DMS153 treated with DMSO at 0.1 percent for 48 hours (cell line): ENCODE results near the gene ADCY1.
"Not testable (repeated sequence)": the region's sequence is repeated elsewhere in the genome, so short reads cannot be mapped to it uniquely, and the experiment has no call there.

ENCODE experiments used
- DNase-seq: peaks from one replicate; lab custom pipeline; 2025; ENCODE audit not compliant: unreplicated experiment; lab: John Stamatoyannopoulos, UW

The ADCY1 gene

DNA sequence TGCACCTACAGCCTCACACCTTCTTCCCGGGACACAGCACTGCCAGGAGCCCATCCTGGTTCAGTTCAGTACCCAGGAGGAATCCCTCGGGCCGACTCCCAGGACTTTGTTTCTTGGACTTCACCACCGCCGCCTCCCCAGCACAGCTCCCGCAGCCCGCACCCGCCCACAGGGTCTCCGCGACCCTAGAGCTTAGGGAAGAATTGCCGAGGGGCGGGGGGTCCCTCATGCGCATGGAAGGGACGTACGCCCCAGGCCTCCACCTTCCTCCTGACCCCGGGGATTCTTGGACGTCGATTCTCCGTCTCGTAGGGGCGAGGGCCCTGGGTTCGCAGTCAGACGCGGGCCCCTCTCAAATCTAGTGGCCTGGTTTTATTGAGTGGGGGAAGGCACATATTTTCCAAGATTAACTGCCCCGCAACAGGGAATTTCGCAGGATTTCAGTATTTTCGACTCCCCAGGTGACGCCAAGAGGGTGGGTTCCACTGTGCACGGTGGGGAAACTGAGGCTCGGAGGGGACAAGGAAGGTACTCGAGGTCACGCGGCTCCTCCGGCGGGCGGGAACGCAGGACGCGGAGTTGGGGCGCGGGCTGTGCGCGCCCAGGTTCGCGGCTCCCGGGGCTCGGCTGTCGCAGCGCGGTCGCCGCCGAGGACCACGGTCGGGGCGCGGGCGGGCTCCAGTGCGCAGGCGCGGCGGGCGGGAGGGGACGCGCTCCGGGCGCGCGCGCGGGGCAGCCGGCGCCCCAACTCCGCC, at the start of gene ADCY1:
Gene ADCY1, plus strand, starts transcription at position 708 of the 755 bp plus-strand sequence. CDS start 176 bp downstream, outside the sequence.
- DNase-seq: no peak

DNA sequence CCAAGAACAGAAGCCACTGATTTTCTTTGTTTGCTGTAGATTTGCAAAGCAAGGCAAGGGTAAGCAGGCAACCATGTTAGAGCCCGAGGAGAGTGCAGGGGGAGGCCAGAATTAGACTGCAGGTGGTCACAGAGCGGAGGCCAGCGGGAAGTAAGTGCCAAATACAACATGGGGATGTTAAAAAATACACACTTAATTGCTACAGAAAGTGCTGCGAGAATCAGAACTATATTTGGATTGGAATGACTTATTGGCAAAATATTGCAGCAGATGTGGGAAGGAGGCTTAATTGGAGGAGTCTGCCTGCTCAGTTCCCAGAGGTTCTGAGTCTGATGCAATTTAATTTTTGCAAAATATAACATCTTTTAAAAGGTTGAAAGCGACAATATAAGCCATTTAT, 49.7 kb upstream of the ADCY1 start:
- DNase-seq: no peak

DNA sequence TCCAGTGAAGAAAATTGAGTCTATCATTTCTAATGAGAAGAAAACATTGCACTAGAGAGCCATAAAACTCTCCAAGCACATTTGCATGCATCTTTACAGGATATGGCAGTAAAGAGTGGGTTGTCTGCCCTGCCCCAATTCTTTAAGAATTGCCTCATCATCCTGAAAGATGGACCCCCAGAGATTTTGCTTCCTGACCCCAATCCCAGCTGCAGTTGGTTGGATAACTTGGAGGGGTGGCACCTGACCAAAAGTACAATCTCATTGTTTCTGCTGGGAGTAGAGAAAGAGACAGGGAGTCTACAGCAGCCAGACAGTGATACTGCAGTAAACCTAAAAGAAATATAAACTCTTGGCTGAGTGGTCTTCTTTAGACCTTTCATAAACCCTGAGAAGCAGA, 49.1 kb upstream of the ADCY1 start:
- no peak for DNase-seq

DNA sequence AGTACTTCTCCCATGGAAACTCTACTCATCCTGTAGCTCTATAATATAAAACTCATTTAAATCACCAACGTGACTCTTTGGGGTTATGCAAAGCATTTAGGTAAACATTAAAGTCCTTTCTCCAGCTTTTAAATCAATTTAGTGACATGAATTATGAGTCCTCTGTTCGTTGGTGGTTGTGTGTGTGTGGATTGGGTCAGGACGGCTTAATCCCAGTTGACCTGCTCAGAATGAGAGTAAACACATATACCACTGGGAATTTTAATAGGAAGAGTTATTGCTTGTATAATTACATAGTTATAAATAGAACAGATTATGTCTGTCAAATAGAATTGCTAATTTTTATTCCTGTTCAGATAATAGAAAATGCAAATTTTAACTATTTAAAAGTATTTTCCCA, 30.7 kb upstream of the ADCY1 start:
- no peak for DNase-seq

DNA sequence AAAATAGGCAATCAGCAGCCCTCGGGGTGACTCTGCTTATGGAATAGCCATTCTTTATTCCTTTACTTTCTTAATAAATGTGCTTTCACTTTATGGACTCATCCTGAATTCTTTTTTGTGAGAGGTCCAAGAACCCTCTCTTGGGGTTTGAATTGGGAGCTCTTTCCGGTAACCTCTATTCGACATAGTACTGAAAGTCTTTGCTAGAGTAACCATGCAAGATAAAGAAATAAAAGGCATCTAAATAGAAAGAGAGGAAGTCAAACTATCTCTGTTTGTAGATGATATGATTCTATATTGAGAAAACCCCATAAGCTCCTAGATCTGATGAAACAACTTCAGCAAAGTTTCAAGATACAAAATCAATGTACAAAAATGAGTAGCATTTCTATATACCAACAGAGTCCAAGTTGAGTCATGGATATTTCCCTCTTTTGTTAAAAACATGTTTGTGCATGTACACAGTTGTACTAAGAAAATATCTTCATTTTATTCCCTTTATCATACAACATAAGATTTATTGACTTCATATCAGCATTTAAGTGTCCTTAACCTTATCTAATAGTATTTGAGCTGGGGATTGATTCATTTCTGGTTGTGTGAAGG, 29.0 kb upstream of the ADCY1 start:
- not testable (repeated sequence) for DNase-seq

DNA sequence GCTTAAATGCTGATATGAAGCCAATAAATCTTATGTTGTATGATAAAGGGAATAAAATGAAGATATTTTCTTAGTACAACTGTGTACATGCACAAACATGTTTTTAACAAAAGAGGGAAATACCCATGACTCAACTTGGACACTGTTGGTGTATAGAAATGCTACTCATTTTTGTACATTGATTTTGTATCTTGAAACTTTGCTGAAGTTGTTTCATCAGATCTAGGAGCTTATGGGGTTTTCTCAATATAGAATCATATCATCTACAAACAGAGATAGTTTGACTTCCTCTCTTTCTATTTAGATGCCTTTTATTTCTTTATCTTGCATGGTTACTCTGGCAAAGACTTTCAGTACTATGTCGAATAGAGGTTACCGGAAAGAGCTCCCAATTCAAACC, 25.3 kb upstream of the ADCY1 start:
- DNase-seq: not testable (repeated sequence)

DNA sequence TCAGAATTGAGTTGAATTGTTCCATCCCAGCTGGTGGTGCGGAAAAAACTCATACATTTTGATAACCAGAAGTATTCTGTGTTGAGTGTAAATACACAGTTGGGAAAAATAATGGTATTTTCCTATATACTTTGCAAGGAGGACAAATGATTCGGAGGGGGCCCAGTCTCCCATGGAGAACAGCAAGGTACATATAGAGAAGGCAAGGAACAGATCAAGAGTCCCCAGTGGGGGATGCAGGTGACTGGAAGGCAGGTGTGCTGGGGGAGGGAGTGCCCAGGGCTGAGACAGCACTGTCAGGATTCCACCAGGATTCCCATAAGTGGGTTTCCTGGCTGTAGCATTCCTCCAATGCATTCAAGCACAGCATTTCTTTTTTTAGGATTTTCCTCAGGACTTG, 10.8 kb upstream of the ADCY1 start:
- DNase-seq: no peak

DNA sequence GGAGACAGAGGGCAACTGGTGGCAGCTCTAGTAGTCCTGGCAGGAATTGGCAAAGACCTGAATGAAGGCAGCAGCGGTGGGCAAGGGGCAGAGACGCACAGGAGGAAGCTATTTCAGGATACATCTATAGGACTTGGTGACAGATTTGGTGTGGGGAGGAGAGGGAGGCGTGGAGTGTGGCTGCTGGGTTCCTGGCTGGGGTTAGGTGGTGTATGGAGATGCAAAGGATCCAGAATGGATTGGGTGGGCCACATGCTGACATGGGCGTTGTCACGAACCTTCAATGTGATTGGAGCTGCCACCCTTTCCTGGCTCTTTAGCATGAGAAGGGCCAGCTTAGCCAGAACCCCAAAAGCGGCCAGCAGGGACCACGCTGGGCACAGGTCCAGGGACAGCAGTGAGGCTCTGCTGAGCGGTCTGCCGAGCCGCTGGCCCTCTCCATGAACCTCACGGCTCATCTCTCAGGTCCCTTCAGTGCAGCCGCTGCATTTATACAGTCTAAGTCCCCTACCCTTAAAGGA, 10.2 kb upstream of the ADCY1 start:
- no peak for DNase-seq

DNA sequence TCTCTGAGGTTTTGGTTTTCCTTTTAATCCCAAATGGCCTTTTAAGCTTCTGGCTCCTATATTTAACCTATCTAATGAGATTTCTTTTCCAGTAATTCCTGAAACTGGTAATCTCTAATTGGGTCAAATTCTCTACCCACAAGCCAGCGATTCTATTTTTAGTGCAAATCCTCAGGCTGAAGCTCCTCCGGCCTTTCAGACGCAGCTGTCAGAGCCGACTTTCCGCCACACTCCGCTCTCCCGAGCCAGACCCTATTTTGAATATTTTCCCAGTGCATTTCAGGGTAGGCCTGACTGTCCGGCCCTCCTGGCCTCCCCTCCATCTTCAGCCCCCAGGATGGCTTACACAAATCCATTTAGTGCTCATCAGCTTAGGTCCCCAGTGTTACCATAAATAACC, 9.7 kb upstream of the ADCY1 start:
- DNase-seq: no peak

DNA sequence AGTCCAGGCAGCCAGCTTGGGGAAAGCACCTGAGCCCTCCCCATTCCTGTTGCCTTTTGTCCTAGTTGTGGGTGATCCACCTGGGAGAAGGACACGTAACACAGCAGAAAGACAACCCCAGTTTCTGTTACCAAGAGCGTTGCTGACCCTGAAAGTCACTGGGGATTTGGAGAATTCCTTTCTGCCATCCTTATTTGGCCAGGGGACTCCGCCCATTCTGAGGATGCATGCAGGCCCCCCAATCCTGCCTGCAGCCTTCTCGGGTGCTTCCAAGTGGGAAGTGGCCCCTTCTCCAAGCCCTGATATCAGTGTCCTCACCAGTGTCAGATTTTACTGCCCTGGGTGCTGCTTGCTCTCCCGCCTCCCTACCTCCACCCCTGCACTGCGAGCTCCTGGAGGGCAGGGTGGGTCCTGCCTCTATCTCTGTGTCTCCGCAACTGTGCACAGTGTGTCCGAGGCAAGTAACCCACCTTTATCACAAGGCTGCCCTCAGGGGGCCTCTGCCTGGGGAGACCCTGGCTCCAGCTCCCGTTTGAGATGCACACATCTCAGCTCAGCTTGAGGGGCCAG, 9.2 kb upstream of the ADCY1 start:
- no peak for DNase-seq

DNA sequence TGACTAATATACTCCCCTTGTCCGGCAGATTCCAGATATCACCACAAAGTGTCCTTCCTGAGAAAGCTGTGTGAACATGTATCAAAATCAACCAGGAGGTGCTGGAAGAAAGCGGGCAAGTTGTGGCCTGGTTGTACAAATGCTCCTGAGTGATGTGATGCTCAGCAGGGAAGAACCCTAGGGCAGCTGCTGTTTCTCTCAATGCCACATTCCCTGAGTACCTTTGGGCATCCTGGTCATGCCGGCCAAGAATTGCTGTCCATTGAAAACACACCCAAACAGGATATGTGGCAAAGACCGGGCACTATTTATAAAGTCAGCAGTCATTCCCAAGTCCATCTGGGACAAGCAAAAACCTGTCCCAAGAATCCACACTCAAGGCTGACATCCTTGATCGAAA, 7.8 kb upstream of the ADCY1 start:
- no peak for DNase-seq

DNA sequence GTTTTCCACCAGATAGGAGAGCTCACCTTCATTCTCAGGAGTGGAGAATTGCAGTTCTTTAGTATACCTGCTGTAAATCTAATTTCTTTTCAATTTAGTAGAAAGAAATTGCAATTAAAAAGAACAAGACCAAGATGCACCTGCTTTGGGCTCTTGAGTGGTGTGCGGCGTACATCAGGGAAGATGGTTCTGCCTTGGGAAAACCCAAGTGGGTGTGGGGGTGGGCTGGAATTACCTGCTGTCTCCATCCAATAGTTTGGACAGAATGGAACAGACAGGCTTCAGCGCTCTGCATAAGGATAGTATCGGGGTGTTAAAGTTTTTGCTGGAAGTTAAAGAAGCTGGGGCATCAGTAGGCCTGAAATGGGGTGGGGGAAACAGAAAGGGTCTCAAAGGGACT, 7.2 kb upstream of the ADCY1 start:
- DNase-seq: no peak

DNA sequence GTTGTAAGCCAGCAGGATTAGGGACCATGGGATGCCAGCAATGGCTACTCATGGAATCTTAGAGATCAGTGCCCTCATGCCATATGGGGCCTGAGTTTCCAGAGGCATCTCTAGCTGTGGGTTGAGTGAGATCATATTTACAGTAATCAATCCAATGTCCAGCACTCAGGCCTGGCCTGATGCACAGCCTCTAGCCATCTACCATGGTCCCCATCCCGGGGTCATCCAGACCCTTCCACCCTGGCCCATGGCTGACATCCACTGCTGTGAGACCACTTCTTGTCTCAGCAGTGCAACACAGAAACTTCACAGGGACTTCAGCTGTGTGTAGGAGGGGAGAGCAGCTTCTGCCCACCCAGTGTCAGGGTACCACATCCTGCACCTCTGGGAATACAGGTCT, 6.5 kb upstream of the ADCY1 start:
- DNase-seq: no peak

DNA sequence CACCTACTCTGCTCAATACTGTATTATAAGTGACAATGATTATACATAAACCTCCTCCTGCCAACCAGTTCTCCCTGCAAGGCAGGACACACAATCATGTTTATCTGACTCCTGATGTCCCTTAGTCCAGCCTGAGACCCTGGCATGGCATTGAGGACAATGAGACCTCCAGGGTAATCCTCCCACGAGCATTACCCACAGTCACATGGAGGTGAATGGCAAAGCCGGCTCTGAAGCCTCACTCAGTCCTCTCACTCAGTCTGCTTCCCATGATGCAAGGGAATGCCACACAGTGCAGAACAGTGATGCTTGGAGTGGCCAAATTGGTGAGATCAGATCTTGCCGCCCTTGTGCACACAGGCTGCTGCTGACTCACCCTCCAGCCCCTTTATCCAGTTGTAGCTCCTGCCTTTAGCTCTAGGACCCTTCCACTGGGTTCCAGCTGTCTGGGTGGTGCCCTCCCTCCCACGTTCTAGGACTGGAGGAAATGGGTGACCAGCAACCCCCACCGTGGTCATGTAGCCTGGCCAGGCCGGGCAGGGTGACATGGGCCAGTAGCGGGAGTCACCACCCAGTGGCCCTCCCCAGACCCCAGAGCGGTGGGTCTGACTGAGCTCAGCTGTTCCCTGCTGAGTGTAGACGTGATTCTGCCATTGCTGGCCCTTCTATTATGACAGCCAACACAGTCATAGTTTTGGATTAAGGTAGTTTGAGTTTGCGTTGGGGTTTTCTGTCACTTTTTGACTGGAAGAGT, 5.5 kb upstream of the ADCY1 start:
- no peak for DNase-seq

DNA sequence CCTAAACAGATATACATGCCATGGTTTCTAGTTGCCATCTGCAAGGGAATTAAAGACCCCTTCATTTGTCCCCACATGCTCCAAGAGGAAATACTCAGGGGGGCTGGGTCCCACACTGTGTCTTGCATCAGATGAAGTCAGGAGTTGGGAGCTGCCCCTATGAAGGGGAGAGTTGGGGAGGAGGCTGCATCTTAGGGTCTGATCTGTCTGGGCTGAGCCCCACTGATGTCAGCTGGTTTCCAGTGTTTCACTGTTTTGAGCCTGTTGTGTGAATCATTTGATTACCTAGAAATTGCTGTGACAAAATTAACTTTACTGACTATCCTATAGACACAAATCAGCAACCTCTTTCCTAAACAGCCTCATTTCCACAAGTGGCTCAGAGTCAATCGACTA, 4.9 kb upstream of the ADCY1 start:
- DNase-seq: no peak

DNA sequence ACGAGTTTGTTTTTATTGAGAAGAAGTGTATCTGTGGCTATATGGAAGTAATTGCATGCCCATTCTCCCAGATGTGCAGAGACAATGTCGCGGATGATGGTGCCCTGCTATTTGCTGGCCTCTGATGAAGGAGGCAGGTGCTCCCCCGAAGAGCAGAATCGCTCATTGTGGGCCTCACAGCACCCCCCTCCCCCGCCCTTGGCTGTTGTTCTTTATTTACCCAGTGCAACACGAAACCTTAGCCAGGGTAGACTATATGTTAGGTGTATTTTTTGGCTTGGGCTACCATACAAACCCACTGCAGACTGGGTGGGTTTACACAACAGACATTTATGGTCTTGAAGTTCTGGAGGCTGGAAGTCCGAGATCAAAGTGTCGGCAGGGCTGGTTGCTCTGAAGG, 3.4 kb upstream of the ADCY1 start:
- no peak for DNase-seq

DNA sequence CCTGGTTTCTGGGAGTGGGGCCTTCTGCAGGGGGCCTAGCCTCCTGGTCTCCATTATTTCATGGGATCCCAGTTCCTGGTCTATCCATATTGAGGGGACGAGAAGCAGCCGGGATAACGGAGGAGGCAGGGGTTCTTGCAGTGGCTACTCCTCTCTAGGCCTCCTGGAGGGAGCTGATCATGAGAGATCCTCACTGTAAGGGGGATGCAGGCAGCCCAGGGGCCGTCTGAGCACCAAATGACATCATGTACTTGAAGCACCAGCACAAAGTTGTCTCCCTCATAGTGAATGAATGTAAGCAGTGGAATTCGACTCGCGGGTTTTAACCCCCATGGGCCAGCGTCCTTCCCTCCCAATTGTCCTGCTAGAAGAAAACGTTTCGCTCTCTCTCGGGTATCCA, 964 bp upstream of the ADCY1 start:
- no peak for DNase-seq

DNA sequence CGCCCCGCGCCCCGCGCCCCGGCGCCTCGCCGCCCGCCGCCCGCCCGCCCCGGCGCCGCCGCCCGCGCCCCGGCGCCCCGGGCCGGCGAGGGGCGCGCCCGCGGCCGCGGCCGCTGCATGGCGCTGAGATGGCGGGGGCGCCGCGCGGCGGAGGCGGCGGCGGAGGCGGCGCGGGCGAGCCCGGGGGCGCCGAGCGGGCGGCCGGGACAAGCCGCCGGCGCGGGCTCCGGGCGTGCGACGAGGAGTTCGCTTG, 174 bp downstream of the ADCY1 start:
- DNase-seq: no peak

DNA sequence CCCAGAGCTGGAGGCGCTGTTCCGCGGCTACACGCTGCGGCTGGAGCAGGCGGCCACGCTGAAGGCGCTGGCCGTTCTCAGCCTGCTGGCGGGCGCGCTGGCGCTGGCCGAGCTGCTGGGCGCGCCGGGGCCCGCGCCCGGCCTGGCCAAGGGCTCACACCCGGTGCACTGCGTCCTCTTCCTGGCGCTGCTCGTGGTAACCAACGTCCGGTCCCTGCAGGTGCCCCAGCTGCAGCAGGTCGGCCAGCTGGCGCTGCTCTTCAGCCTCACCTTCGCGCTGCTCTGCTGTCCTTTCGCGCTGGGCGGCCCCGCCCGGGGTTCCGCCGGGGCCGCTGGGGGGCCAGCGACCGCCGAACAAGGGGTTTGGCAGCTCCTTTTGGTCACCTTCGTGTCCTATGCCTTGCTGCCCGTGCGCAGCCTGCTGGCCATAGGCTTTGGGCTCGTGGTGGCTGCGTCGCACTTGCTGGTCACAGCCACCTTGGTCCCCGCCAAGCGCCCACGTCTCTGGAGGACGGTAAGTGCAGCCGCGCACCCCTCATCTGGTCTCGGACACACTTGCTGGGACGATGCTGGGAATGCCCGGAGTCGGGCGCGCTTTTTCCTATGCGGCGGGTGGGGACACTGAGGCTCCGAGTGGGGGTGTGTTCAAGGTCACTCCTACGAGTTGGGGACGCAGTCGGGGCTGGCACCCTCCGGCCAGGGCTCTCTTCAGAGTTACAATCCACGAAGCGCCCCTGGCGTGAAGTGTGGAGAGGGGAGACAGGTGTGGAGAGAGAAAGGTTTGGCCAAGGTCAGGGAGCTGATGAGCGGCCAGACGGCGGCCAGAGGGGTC, 717 bp downstream of the ADCY1 start:
- peak; percentile 81 for DNase-seq

DNA sequence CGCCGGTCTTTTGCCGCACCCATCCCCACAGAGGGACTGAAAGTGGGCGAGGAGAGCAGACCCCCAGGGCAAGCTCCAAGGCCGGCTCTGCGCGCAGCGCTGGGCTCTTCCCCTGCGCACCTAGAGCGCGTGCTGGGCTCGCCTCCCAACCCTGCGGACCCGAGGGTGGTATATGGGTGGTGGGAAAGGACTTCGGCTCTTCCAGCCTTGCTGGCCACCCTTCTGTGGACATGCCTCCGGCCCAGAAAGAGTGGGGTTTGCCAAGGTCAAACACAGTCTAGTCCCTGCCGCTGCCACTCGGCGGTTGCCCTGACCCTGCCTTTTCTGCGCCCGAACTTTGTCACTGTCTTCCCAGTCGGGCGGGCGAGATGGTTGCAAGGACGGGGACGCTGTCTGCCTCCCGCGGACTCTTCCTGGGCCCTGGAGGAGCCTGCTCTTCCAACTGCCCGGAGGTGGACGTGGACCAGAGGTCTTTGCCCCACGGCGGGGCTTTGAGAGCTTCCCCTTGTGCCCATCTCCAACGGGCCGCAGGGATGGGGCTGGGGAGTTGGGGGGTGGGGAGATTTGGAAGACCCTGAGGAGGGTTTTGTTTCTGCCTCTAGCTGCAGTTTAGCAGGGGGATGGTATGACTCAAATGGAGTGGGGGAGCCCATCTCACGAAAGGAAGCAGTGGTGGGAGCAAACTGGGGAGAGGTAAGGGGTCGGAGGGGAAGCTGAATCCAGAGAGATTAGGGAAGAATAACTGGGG, 1.5 kb downstream of the ADCY1 start:
- DNase-seq: no peak
